MM.1S (cell line): ENCODE results near the gene RELN.
"Not testable (repeated sequence)": the region's sequence is repeated elsewhere in the genome, so short reads cannot be mapped to it uniquely, and the experiment has no call there.

Source experiments
- EZH2phosphoT487 ChIP-seq: fragments of 300-600 bp; sonication (generic); IDR thresholded peaks from 2 replicates; pipeline ENCODE4 v1.6.1; 2018; ENCODE audit warnings: antibody characterized with exemption, low read length
- TF ChIP-seq, protein P1 (sequence below): fragments of 300-600 bp; sonication (generic); IDR thresholded peaks from 2 replicates; pipeline ENCODE4 v1.5.1; 2016; ENCODE audit warnings: antibody characterized with exemption, low read length, mixed read lengths

DNA sequence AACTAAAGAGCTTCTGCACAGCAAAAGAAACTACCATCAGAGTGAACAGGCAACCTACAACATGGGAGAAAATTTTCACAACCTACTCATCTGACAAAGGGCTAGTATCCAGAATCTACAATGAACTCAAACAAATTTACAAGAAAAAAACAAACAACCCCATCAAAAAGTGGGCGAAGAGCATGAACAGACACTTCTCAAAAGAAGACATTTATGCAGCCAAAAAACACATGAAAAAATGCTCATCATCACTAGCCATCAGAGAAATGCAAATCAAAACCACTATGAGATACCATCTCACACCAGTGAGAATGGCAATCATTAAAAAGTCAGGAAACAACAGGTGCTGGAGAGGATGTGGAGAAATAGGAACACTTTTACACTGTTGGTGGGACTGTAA, 78.4 kb downstream of the RELN start:
- TF ChIP-seq, protein P1, sequence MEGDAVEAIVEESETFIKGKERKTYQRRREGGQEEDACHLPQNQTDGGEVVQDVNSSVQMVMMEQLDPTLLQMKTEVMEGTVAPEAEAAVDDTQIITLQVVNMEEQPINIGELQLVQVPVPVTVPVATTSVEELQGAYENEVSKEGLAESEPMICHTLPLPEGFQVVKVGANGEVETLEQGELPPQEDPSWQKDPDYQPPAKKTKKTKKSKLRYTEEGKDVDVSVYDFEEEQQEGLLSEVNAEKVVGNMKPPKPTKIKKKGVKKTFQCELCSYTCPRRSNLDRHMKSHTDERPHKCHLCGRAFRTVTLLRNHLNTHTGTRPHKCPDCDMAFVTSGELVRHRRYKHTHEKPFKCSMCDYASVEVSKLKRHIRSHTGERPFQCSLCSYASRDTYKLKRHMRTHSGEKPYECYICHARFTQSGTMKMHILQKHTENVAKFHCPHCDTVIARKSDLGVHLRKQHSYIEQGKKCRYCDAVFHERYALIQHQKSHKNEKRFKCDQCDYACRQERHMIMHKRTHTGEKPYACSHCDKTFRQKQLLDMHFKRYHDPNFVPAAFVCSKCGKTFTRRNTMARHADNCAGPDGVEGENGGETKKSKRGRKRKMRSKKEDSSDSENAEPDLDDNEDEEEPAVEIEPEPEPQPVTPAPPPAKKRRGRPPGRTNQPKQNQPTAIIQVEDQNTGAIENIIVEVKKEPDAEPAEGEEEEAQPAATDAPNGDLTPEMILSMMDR, result not testable (repeated sequence)
- not testable (repeated sequence) for TF ChIP-seq EZH2phosphoT487
